Sigmoid colon (tissue), 4 donors: Measurements from ENCODE around the gene THNSL1.

Experiments used
- CTCF ChIP-seq, 4 experiments: fragments of 450-650 bp in 3 of 4; fragments of 200-600 bp in 1 of 4; IDR thresholded peaks; one replicate each; pipeline ENCODE4 v1.5.1; 2016 to 2019; ENCODE audit warnings: antibody characterized with exemption in 4 of 4, mild to moderate bottlenecking in 3 of 4, moderate library complexity in 2 of 4
- EP300 ChIP-seq, 4 donors: sonication (generic); formaldehyde crosslinking; IDR thresholded peaks; one replicate each; pipeline ENCODE4 v1.6.1; 2017; ENCODE audit warnings: antibody characterized with exemption in 4 of 4

GRCh38 chr10:25016376-25017153 is at the start of gene THNSL1:
- TF ChIP-seq EP300 (IDR thresholded peaks at IDR 0.05) (peak in 1 of 4 donors; percentile 37), CTCF (IDR thresholded peaks at IDR 0.05) (no peak)
